ENCODE results near the gene FEN1.

DNA sequence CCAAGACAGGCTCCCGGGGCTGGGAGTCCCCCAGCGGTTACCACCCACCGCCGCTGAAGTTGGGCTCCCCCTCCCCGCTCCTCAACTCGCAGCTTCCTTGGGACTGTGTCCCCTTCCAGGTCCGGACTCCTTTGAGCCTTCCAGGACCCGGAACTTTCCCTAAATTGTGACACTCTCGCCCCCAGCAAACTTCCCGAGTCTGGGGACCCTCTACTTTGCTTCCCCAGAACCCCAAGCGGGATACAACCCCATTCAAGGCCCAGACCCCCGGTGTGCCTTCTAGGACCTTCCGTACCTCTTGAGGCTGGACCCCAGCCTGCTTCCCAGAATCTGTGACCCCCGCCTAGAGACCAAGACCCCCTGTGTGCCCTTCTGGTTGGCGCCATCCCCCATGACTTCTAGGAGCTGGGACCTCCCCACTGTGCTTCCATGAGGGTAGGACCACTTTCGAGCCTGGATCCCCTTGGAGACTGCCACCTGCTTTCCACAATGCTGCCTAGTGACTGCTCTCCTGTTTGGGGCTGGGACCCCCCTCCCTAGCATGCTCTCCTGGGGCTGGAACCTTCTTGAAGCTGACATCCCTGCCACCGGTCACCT is 39.7 kb upstream of the FEN1 start:
- TF ChIP-seq, protein P1, sequence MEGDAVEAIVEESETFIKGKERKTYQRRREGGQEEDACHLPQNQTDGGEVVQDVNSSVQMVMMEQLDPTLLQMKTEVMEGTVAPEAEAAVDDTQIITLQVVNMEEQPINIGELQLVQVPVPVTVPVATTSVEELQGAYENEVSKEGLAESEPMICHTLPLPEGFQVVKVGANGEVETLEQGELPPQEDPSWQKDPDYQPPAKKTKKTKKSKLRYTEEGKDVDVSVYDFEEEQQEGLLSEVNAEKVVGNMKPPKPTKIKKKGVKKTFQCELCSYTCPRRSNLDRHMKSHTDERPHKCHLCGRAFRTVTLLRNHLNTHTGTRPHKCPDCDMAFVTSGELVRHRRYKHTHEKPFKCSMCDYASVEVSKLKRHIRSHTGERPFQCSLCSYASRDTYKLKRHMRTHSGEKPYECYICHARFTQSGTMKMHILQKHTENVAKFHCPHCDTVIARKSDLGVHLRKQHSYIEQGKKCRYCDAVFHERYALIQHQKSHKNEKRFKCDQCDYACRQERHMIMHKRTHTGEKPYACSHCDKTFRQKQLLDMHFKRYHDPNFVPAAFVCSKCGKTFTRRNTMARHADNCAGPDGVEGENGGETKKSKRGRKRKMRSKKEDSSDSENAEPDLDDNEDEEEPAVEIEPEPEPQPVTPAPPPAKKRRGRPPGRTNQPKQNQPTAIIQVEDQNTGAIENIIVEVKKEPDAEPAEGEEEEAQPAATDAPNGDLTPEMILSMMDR (IDR thresholded peaks at IDR 0.05), result no peak
- TF ChIP-seq KDM5A (IDR thresholded peaks at IDR 0.05) (no peak), MAZ (IDR thresholded peaks at IDR 0.05; ENCODE audit: borderline replicate concordance, low read depth, low read length) (no peak), REST (IDR thresholded peaks at IDR 0.05) (no peak)
- TF ChIP-seq, protein P2, sequence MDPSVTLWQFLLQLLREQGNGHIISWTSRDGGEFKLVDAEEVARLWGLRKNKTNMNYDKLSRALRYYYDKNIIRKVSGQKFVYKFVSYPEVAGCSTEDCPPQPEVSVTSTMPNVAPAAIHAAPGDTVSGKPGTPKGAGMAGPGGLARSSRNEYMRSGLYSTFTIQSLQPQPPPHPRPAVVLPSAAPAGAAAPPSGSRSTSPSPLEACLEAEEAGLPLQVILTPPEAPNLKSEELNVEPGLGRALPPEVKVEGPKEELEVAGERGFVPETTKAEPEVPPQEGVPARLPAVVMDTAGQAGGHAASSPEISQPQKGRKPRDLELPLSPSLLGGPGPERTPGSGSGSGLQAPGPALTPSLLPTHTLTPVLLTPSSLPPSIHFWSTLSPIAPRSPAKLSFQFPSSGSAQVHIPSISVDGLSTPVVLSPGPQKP (IDR thresholded peaks at IDR 0.05; ENCODE audit: low read depth, low read length), result no peak
- TF ChIP-seq, protein P3, sequence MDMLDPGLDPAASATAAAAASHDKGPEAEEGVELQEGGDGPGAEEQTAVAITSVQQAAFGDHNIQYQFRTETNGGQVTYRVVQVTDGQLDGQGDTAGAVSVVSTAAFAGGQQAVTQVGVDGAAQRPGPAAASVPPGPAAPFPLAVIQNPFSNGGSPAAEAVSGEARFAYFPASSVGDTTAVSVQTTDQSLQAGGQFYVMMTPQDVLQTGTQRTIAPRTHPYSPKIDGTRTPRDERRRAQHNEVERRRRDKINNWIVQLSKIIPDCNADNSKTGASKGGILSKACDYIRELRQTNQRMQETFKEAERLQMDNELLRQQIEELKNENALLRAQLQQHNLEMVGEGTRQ (IDR thresholded peaks at IDR 0.05), result no peak

All from A549 (cell line).